ENCODE data around the gene MRPS18B.
A peak's percentile ranks its signal among the peaks of the same experiment; 100 is the strongest.
"Not testable (repeated sequence)": the region's sequence is repeated elsewhere in the genome, so short reads cannot be mapped to it uniquely, and the experiment has no call there.

MRPS18B gene

GRCh38 chr6:30644769-30645168 is 27.1 kb downstream of the MRPS18B start:
- peak in 1 of 2 experiments; percentile 1 for DNase-seq

DNA sequence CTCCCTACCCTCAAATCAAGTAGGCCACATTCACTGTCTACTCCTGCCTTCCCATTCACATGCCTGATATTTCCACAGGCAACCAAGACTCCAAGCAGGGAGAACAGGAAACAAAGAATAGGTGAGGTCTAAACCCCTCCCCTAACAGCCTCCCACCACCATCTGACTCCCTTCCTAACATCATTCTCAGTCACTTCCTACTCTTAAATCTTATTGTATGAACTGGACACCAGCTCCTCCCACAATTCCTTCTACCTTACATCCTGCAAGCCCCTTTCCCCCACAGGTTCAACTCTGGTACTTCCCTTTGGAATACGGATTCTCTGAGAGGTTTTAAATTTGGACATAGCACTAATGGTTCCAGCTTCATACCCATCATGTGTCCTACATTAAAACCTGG is 28.3 kb downstream of the MRPS18B start:
- no peak for DNase-seq

DNA sequence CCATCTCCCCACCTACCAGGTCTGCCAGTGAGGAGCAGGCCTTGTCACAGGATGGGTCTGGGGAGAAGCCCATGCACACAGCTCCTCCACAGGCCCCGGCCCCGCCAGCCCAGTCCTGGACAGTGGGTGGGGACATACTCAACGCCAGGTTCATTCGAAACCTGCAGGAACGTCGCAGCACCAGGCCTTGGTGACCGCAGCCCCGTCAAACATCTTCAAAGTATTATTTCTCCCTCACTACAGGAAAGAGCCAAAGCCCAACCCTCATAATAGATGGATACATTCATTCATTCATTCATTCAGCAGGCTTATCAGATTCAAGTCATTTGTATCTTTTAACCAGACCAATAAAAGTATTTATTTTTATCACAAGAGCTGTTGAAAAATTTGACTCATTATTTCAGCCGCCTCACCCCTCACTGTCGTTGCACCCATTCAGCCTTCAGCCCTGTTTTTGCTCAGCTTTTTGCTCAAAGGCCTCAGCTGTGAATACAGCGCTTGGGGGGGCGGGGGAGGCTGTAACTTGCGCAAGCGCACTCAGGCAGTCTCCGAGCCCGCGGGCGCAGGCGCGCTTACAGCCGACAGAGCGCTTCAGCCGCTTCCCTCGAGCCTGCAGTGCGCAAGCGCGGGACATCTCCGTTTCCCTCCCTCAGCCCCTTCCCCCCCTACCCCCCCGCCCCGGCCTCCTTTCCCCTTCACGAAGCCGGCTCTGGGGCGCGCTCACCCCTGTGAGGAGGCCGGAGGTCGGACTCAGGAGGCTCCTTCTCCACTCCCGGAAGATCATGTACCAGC is 29.0 kb downstream of the MRPS18B start, which contains the start of gene C6orf136:
TSS of gene C6orf136 (plus strand) at position 684 of the 792 bp plus-strand sequence. CDS start at position 783, 99 bp downstream.
- peak; percentile 37 to 43 for DNase-seq

- peak in 1 of 2 experiments; percentile 28 for DNase-seq
Observed at GRCh38 chr6:30647242-30648116, 29.8 kb downstream of the MRPS18B start.

DNA sequence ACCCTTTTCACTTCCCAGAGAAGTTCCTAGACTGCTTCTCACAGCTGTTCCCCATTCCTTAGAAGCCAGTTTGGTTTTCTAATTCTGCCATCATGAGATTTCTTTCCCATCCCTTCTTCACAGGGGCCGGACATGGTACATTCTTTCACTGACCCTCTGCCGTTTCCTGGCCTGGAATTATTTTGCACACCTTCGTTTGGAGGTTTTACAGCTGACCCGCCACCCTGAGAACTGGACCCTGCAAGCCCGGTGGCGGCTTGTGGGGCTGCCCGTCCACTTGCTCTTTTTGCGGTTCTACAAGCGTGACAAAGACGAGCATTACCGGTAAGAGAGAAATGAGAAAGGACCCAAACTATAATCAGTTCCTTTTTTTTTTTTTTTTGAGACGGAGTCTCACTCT is 33.5 kb downstream of the MRPS18B start:
- DNase-seq: no peak

DNA sequence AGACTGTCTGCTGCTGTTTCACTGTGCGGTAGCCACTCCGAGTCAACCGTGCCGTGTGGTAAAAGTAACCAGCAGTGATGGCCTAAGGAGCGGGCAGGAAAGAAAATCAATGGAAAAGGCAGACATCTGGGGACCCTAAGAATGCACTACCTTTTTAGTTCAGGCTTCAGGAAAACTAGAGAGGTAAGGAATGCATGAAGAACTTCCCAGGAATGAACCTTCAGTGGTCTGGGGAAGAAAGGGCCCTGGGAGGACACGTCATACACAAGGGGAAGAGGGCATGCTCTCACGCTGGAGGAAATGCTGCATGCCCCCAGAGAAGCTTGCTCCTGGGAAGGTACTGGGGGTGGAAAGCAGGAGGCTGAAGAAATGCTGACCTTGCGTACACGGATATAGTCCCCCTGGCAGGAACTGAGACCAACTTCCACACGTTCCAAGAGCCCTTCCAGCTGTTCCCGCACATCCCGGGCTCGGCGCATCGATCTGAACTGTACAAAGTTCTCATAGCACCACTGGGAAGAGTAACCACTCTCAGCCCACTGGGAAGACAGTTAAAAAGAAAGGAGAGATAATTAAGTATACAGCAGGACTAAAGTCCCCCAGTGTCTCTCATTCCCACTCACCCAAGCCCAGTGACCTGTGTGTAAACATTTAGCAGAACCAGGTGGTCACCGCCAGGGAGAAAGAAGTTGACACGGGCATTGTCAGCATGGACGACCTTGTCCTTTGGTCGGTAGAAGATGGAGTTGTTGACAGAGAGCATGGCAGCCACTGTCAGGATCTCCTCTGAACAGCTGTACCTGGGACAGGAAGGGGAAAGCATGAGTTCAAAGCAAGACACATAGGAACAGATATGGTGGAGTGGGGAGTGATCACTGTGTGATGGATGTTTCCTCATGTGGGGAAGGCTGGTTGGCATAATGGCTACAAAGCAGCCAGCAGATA is 37.4 kb downstream of the MRPS18B start:
- DNase-seq: no peak

DNA sequence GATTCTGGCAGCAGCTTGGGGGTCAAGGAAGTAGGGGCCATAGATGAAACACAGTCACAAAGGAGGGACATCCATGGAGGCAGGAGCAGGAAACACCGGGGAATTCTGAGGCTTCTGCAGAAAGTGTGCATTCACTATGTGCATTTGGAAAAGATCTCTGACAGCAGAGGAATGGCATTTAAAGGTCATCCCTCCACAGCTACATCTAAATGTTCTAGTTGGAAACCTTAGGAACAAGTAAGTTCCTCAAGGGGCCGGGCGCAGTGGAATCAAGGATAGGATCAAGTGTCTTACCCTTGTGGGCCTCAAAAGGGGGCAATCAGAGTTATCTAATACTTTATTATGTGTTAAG is 38.1 kb downstream of the MRPS18B start:
- no peak for DNase-seq

DNA sequence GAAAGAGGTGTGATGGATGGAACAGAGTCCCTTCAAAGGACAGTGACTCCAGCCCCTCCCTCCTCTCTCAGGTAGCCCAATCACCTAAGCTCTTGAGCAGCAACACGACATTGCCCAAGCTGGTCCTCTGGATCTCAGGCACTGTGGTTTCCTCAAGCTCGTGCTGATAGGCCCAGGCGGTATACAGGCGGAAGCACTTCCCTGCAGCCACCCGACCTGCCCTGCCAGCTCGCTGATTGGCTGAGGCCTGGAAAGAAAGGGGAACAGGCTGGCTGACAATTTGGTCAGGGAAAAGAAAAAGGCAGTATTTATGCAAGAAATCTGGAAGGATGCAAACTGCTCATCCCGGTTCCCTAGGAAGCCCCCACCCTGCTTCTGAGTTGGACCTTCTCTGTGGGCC is 38.9 kb downstream of the MRPS18B start:
- DNase-seq: no peak

- no peak for DNase-seq
Observed at GRCh38 chr6:30657454-30657853, 39.8 kb downstream of the MRPS18B start.

DNA sequence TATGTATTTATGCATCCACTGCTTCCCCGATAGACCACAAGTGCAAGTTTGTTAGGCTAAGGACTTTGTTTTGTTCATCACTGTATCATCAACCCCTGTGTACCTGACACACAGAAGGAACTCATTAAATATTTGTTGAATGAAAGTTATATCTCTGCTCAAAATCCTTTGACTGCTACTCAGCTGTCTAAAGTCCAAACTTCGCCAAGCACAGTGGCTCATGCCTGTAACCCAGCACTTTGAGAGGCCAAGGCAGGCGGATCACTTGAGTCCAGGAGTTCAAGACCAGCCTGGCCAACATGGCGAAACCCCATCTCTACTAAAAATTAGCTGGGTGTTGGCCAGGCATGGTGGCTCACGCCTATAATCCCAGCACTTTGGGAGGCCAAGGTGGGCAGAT is 40.3 kb downstream of the MRPS18B start:
- DNase-seq: not testable (repeated sequence)

- no peak for DNase-seq
Observed at GRCh38 chr6:30664994-30665767, 47.5 kb downstream of the MRPS18B start.

- DNase-seq: not testable (repeated sequence)
Observed at GRCh38 chr6:30666300-30666699, 48.7 kb downstream of the MRPS18B start.

DNA sequence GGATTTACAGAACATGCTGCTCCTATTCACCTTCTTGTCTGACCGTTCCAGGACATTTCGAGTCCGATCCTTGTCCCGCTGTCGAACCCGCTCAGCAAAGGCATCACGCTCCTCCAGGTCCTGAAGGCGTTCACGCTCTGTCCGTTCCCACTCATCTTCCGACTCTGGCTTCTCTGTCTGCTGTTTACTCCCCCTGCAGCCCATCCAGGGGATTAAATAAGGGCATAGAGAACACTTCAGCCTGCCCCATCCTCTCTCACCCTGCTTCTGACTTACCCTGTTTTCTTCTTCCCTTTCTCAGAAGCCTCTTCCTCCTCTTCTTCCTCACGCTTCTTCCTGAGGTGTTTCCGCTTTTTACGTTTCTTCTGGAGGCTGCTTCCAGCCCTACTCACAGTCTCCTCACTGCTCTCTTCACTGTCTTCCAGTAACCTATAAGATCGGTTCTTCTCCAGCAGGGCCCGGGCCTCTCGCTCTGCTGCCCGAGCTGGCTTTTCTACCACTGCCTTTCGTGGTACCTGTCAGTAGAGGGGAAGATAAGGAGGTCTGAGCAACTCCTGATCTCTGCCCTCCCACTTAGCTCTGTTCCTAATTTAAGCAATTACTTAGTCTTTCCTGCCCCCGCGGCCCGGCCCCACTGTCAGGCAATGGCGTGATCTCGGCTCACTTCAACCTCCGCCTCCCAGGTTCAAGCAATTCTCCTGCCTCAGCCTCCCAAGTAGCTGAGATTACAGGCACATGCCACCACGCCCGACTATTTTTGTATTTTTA is 53.3 kb downstream of the MRPS18B start:
- DNase-seq: no peak

GRCh38 chr6:30672445-30673253 is 55.0 kb downstream of the MRPS18B start, which contains the start of gene DHX16:
DHX16 (minus strand) TSS chr6:30673006; CDS start chr6:30672841, 165 bp downstream.
- peak; percentile 69 to 84 for DNase-seq

Measured in cerebellar nuclear complex (tissue), 1 donor.